ENCODE measurements around the gene CTRB1.

Gene CTRB1

DNA sequence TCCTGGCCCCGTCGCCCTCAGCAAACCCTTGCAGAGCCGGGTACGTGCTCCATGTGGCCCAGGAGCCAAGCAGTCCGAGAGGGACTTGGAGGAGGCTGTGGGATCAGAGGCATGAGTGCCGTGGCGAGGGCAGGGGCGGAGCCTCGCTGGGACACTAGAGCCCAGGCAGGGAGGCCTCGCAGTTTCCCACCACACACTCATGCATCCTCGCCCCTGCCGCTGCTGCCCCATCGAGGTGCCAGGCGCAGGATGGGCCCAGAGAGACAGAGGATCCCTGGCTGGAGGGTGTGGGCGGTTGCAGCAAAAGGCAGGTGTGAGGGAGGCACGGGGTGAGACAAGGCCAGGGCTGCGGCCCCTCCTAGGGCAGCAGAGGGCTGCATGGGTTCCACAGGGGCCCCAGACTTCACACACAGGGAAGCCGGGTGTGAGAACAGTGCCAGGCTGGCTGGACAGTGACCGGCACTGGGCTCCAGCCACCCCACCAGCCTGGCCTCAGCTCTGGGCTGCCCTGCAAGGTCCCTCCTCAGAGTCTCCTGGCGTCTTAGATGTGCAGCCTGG, 25.0 kb downstream of the CTRB1 start:
- no peak for DNase-seq

DNA sequence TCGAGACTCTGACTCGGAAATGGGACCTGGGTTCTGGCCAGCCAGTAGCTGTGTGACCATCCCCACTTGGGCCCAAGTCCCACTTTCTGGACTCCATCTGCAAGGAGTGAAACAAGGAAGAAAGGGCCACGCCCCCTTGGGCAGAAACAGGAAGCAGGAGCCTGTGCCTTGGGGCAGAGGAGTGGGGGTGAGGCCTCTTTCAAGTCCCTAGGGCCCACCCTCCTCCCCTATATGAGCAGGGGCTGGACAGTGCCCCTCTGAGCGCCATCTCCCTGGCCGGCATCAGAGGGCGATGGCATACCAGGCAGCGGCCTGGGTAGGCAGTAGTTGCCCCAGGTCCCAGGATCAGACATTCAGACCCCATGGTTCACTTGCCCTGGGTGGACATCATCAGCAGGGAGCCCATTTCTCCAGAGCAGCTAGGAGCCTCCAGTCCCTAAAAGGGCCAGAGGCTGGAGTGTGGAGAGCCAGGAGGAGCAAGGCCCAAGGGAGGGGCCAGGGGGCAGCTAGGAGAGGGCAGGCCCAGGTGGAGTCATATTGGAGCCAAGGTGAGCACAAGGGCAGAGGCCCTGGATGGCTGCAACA, 25.5 kb downstream of the CTRB1 start:
- no peak for DNase-seq

GRCh38 chr16:75244844-75245758, 26.3 kb downstream of the CTRB1 start:
- no peak for DNase-seq

DNA sequence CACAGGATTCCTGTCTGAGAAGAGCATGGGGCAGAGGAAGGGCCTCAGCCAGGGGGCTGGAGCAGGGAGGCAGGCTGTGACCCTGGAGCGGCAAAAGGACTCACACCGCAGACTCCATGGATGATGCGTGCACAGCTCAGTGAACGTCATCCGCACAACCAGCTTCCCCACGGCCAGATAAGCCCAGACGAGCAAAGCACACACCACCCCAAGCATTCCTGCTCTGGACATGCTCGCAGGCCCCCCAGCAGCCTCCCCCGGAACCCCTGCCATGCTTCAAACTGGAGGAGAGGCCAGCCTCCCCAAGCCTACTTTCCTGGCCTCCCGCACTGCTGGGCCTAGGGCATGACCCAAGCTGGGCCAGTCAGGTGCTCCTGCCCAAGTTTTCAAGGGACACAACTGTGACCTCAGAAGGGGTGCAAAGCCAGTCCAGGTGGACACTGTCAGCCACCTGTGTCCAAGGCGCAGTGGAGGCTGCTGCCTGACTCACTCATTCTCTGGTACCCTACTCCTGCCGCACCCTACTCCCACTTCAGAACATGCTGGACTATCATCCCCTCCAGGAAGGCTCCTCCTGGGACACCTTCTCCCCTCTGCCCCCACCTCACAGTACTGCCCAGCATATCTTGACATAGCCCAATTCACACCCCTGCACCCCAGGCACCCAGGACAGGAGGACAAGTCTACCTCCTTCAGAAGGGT, 27.9 kb downstream of the CTRB1 start:
- no peak for DNase-seq

- DNase-seq: no peak
Observed at GRCh38 chr16:75247249-75247648, 28.5 kb downstream of the CTRB1 start.

DNA sequence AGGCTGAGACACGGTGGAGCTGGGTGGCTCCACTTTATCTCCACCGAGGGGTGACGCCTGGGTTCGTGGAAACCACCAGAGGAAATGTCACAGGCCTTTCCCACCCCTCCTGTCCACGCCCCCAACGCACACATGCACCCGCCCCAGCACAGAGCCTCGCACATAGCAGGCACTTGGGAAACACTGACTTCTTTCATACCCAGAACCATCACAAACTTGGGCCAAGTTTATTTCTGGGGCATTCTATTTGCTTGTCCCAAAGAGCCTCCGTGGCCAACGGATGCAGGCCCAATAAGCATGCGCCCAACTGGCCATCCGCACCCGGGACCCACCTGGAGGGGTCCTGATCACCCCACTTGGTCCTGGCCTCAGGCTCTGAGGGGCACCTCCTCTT, 29.4 kb downstream of the CTRB1 start:
- DNase-seq: no peak

DNA sequence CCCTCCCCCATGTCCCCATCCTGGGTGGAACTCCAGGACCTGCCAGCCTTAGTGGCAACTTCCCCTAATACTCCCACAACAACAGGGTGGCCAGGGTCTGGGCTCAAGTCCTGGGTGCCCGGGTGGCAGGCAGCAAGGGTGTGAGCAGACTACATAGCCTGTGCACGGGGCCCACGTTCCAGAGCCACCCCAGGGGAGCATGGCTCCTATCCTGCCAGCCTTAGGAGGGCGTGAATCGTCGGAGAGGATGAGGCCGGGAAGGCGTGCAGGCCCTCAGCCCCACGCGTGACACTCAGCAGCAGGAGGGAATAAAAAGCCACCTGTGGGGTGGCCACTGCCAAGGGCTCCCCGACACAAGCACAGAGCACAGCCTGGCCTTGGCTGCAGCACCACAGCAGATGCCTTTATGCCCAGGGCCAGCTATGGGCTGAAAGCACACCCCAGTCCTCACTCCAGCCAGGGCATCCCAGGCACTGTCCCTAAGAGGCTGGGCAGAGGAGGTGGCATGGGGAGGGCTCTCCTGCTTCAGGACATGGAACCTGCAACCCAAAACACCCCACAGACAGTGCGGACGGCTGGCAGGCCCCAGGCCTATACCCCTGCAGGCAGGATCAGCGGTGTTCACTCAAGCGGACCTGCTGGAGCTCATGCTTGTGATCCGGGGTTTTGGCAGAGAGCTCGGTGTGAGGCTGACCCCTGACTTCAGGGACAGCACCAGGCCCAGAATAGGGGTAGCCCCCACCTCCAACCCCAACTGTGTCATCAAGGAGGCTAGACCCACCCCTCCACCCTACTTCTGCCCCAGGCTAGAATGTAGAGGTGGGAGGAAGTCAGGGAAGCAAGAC, 30.0 kb downstream of the CTRB1 start:
- no peak for DNase-seq

GRCh38 chr16:75249441-75249840, 30.7 kb downstream of the CTRB1 start:
- DNase-seq: no peak

DNA sequence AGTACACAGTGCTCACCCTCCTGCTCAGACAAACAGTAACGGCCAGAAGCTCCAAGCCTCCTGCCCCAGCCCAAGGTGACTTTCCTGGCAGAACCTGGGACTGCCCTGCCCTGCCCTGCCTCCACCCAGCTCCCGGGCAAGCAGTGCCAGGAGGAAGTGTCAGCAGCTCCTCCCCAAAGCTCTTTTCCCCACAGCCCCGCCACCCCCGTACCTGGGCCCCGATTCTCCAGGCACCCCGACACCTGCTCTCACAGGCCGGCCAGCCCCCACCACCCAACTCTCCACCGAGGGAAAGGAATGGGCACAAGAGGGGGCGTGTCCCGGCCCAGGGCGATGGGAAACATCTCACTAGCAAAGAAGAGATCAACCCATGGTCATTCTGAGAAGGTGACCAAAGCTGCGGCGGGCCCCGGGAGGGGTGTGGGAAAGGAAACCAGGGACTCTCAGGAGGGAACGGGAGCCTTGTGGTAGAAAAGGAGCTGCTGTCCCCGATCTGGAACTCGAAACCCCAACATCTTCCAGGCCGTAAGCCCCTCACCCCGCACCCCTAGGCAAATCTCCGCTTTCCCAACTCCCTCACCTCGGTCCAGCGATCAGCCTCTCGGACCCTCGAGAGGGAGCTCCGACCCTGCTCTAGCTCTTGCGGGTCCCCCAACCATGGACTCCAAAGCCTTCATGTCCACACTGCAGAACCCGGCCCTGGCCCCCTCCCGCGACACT, 31.5 kb downstream of the CTRB1 start:
- no peak for DNase-seq

- no peak for DNase-seq
Observed at GRCh38 chr16:75250809-75251279, 32.1 kb downstream of the CTRB1 start.

DNA sequence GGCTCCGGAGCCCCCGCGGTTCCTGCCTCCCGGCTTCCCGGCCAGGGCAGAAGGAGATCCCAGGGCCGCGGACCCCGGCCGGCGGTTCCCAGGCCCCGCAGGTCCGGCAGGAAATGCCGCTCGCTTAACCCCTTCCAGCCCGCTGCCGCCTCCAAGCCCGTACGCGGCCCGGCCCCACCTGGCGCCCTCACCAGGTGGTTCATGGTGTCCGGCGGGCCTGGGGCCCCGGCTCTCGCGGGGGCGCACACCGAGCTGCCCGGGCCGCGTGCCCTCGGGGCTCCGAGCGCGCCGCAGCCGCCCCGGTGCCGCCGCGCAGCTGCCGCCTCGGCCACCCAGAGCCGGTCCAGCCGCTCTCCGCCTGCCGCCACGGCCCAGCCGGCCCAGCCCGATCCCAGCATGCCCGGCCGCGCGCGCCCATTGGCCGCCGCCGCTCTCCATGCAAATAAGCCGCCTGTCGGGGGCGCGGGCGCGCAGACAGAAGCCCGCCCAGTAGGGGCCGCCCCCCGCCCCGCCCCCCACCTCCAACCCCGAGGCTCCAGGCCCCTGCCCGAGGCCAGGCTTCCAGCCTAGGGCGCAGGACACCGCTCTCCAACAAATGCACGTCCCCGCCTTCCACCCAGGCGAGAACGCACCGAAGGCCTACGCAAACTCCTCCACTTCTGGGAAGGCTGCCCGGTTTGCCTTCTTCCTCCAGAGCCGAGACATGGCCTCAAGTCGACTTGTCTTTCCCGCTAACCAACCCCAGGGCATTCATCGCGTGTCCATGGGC, 32.7 kb downstream of the CTRB1 start, which contains the start of gene BCAR1:
Gene BCAR1 (minus strand): TSS at position 345 of the 769 bp plus-strand sequence. CDS start 142 bp downstream, at position 203.
- peak; percentile 68 for DNase-seq

GRCh38 chr16:75252049-75252864, 33.5 kb downstream of the CTRB1 start:
- DNase-seq: no peak

GRCh38 chr16:75252946-75253911, 34.4 kb downstream of the CTRB1 start:
- no peak for DNase-seq

DNA sequence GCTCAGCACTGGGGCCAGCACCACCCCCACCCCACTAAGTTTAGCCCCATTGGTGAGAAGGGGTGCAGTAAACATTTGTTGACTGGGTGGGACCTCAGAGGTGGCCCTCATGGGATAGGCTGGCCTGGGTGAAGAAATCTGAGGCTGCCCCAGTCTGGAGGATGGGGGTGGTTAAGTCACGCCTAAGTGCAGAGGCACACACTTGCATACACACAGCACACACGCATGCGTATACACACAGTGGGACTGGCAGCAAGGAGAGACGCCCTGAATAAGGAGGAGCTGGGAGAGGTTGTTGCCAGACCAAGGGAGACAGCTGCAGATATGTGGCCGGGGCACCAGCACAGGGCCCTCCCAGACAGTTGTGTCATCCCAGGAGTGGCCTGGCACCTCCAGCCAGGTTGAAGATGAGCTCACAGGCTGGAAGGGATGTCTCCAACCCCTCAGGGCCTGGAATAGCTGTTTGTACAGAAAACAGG, 35.6 kb downstream of the CTRB1 start:
- DNase-seq: no peak

DNA sequence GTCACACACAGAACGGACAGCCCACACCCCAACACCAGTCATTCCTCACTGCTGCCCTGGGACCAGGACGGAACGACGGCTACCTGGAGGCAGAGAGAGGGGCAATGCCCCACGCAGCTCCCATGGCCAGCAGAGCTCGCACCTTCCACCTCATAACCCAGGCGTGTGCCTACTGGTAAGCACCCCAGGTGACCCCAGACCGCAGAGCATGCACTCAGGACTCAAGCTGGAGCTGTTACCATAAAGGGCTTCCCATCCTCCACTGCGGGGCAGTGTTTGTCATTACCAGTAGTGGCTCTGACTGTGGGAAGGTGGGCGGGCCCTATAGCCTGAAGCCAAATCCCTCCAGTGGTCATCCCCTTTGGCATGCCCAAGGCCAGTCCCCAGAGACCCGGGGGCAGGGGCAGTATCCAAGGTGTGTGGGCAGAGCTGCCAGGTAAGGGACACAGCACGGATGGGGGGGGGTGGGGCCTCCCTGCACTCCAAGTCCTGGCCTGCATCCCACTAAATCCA, 37.3 kb downstream of the CTRB1 start:
- no peak for DNase-seq

GRCh38 chr16:75256696-75257343, 38.0 kb downstream of the CTRB1 start:
- no peak for DNase-seq

All from NCI-H1436 (cell line).